Stimulated activated CD4-positive, alpha-beta T cell treated with anti-CD3 and anti-CD28 coated beads, Interleukin-12 subunit alpha, Interleukin-12 subunit beta, amount 100 ng/mL, for 48 hours (primary cell): Measurements from ENCODE around the gene SYVN1.
A peak's percentile ranks its signal among the peaks of the same experiment; 100 is the strongest.
"Not testable (repeated sequence)": the region's sequence is repeated elsewhere in the genome, so short reads cannot be mapped to it uniquely, and the experiment has no call there.

Source experiments
- DNase-seq, 3 donors: peaks; one replicate each; pipeline ENCODE4 v3.0.0-alpha.2; 2020; ENCODE audit warnings: low read depth in 2 of 3, low spot score in 1 of 3

The SYVN1 gene

DNA sequence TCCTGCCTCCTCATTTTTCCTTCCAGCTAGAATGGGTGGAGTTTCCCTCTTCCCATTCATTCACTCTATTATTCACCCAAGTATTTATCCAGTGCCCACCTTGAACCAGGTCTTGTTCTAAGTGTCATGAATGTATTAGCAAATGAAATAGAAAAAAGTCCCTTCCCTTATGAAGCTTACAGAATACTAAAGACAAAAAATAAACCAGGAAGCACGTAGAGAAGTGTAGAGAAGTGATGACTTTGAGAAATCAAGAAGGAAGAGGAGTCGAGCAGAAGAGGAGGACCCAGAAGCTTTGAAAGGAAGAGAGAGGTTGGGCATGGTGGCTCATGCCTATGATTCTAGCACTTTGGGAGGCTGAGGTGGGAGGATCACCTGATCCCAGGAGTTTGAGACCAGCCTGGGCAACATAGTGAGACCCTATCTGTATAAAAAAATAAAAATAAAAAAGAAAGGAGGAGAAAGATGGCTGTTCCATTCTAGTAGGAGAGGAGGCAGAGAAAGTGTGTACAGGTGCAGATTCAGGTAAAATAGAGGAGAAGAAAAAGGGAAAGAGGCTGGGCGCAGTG, 17.1 kb upstream of the SYVN1 start:
- DNase-seq, result no peak

DNA sequence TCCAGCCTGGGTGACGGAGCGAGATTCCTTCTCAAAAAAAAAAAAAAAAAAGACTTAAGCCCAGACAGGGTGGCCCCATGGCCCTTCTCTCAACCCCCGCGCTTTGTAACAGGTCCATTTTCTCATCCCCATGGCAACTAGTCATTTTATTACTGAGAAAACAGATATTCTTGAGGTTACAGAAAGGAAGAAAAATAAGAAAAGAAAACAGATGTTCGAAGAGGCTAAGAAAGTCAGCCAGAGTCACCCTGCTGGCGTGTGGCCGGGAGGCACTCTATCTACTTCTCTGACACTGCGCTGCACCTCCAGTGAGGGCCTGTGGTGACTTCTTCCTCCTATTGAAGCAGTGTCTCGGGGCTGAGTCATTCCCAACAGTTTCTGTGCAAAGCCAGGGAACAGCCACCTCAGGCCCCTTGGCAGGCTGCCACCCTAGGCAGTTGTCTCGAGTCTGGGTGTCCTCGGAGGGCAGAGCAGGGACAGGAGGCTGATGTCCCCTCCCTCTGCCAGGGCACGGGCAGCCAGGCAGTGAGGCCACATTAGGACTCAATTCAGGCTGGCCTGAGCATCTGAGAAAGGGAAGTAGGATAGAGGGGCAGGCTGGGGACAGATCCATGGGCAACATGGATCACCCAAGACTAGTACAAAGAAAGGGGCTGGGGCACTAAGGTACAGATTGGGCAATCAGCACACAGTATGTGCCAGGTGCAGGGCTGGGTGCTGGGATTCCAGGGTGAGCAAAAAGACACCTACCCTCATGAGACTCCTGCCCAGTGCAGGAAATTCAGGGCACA, 16.4 kb upstream of the SYVN1 start:
- DNase-seq, result peak in 2 of 3 donors; percentile 14 to 39

- DNase-seq, result not testable (repeated sequence)
These were observed 15.8 kb upstream of the SYVN1 start for GRCh38 chr11:65150131-65150508.

- no peak for DNase-seq
These were observed 14.3 kb upstream of the SYVN1 start for GRCh38 chr11:65148657-65149056.

- no peak for DNase-seq
These were observed 13.2 kb upstream of the SYVN1 start for GRCh38 chr11:65147352-65148075.

DNA sequence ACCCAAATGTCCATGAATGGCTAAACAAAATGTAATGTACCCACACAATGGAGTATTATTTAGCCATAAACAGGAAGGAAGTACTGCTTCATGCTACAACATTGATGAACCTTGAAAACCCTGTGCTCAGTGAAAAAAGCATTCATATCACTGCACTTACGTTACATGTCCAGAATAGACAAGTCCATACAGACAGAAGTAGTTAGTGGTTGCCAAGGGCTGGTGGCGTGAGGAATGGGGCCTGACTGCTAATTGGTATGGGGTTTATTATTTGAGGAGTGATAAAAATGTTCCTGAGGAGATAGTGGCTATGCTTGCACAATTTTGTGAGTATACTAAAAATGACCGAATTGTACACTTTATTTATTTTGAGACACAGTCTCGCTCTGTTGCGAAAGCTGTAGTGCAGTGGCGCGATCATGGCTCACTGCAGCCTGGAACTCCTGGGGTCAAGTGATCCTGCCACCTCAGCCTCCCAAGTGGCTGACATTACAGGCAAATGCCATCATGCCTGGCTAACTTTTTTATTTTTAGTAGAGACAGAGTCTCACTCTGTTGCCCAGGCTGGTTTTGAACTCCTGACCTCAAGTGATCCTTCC, 7.7 kb upstream of the SYVN1 start:
- no peak for DNase-seq

DNA sequence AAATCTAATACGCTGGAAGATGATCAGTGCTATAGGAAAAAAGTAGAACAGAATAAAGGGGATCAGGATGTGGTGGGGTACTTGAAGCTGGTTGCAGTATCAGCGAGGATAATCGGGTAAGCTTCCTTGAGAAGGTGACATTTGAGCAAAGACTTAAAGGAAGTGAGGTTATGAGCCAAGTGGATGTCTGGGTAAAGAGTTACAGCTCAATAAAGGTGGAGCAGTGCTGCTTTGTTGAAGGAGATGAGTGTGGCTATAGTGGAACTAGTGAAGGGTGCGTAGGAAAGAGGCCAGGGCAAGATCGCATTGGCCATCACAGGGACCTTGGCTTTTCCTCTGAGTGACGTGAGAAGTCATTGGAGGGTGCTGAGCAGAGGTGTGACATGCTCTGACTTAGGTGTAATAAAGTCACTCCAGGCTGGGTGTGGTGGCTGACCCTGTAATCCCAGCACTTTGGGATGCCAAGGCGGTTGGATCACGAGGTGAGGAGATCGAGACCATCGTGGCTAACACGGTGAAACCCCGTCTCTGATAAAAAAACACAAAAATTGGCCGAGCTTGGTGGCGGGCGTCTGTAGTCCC, 2.3 kb upstream of the SYVN1 start:
- no peak for DNase-seq

GRCh38 chr11:65135633-65136145, 1.4 kb upstream of the SYVN1 start:
- DNase-seq, result no peak

GRCh38 chr11:65134952-65135632, 773 bp upstream of the SYVN1 start:
- DNase-seq, result peak; percentile 74 to 79 (median 74)

DNA sequence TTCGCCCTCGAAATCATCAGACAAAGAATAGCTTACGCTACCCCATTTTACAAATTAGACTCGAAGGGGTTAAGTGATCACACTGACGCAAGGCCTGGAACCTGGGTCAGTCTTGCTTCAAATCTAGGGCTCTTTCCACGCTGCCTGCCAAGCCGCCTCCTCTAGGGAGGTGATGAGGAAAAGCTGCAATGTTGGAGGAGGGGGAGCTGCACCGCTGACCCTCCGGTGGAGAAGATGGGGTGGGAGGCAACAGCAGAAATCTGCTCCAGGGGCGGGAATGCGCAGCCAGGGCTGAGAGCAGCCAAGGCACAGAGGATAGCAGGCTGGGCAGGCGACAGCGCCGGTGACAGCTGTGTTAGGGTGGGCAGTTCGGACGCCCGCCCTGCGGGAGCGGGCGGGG, 595 bp downstream of the SYVN1 start:
- no peak for DNase-seq

GRCh38 chr11:65132988-65133700, 1.2 kb downstream of the SYVN1 start:
- DNase-seq, result peak in 1 of 3 donors; percentile 61

- DNase-seq, result no peak
These were observed 1.9 kb downstream of the SYVN1 start for GRCh38 chr11:65132238-65132987.

GRCh38 chr11:65131895-65132237, 2.5 kb downstream of the SYVN1 start:
- no peak for DNase-seq

- no peak for DNase-seq
These were observed 2.9 kb downstream of the SYVN1 start for GRCh38 chr11:65131417-65131776.

- DNase-seq, result no peak
These were observed 3.5 kb downstream of the SYVN1 start for GRCh38 chr11:65130631-65131416.

- no peak for DNase-seq
These were observed 4.5 kb downstream of the SYVN1 start for GRCh38 chr11:65129649-65130441.

DNA sequence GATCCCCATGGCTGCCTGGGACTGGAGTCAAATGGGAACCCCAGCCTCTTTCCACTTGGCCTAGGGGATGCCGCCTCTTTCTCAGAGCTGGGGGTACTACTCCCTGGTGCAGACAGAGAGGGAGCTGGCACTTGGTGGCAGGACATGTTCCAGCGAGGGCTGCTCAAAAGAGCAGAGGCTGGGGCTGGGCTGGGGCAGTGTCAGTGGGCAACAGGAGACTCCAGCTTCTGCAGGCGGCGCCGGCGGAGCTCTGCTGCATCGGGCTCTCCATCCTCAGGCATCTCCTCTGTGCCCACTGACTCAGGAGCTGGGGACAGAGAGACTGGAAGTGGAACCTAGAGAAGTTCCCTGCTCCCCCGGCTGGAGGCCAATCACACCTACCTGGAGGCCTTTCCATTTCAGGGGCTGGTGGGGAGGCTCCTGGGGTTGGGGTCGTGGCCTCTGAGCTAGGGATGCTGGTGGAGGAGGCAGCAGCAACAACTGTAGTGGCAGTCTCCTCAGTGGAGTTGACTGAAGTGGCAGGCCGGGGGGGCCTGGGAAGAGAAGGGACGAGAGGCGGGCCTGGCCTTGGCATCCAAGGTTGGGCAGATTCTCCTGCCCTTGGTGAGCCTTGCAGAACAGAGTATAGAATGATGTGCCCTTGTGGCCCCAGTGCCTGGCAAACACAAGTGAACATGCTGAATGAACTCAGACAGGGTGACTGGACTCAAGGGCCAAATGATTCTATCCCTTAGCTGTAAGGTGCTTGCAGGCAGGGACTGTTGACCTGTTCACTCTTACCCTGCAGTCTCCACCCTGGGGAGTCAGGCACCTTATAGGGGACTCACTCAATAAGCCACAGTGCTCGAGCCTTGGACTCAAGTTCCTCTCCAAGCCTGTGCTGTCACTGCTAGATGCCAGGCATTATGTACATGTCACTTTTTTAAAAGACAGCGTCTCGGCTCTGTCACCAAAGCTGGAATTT, 5.9 kb downstream of the SYVN1 start:
- DNase-seq, result no peak
